Occipital lobe (tissue), 2 donors: ENCODE measurements around the gene FRAS1. TPM values are rescaled to one million over a fixed set of nuclear protein-coding genes. Genes with fewer than 3 reads are reported as not detected.
"Not testable (repeated sequence)": the region's sequence is repeated elsewhere in the genome, so short reads cannot be mapped to it uniquely, and the experiment has no call there.

ENCODE experiments used
- DNase-seq: peaks from one replicate; lab custom pipeline; 2025; lab: John Stamatoyannopoulos, UW
- total RNA-seq: library from RNA; depleted of rRNA; stranded (reverse); fragments of >200 nt; gene quantifications from one replicate; pipeline ENCODE4 v1.2.3, GENCODE V29; 2014

The FRAS1 gene
- total RNA-seq, 1 donor from 2014 or later: 7.0 TPM

- DNase-seq: no peak
Measured at GRCh38 chr4:78099058-78099457, 41.9 kb downstream of the FRAS1 start.

- no peak for DNase-seq
Measured at GRCh38 chr4:78100060-78100459, 42.9 kb downstream of the FRAS1 start.

- no peak for DNase-seq
Measured at GRCh38 chr4:78119698-78120097, 62.6 kb downstream of the FRAS1 start.

GRCh38 chr4:78120144-78120880, 63.2 kb downstream of the FRAS1 start:
- no peak for DNase-seq

GRCh38 chr4:78121338-78121904, 64.3 kb downstream of the FRAS1 start:
- DNase-seq: no peak

- DNase-seq: not testable (repeated sequence)
Measured at GRCh38 chr4:78125834-78126331, 68.8 kb downstream of the FRAS1 start.

- DNase-seq: no peak
Measured at GRCh38 chr4:78129383-78130108, 72.4 kb downstream of the FRAS1 start.

- no peak for DNase-seq
Measured at GRCh38 chr4:78131403-78131802, 74.3 kb downstream of the FRAS1 start.

- DNase-seq: no peak
Measured at GRCh38 chr4:78136109-78137081, 79.3 kb downstream of the FRAS1 start.

- no peak for DNase-seq
Measured at GRCh38 chr4:78137532-78137931, 80.4 kb downstream of the FRAS1 start.

GRCh38 chr4:78138252-78138651, 81.1 kb downstream of the FRAS1 start:
- DNase-seq: no peak

- DNase-seq: no peak
Measured at GRCh38 chr4:78143634-78144033, 86.5 kb downstream of the FRAS1 start.

- DNase-seq: no peak
Measured at GRCh38 chr4:78145008-78145407, 87.9 kb downstream of the FRAS1 start.

- DNase-seq: no peak
Measured at GRCh38 chr4:78145622-78146021, 88.5 kb downstream of the FRAS1 start.

GRCh38 chr4:78149751-78150542, 92.8 kb downstream of the FRAS1 start:
- no peak for DNase-seq

GRCh38 chr4:78150543-78150864, 93.4 kb downstream of the FRAS1 start:
- no peak for DNase-seq

GRCh38 chr4:78152795-78153194, 95.7 kb downstream of the FRAS1 start:
- no peak for DNase-seq

GRCh38 chr4:78154972-78155590, 98.0 kb downstream of the FRAS1 start:
- no peak for DNase-seq

- DNase-seq: no peak
Measured at GRCh38 chr4:78155616-78156105, 98.5 kb downstream of the FRAS1 start.

- DNase-seq: no peak
Measured at GRCh38 chr4:78156520-78156919, 99.4 kb downstream of the FRAS1 start.
